Mesendoderm (in vitro differentiated cells): ENCODE measurements around the gene LRRC8A.
"Not testable (repeated sequence)": the region's sequence is repeated elsewhere in the genome, so short reads cannot be mapped to it uniquely, and the experiment has no call there.

Source experiments
- DNase-seq: peaks from one replicate; pipeline ENCODE4 v3.0.0; 2013
- H2AK5ac ChIP-seq: 2 replicates; pipeline ENCODE4 v1.6.1; 2013; ENCODE audit warnings: low read length, inconsistent platforms
- H2BK120ac ChIP-seq: 2 replicates; pipeline ENCODE4 v1.6.1; 2013; ENCODE audit warnings: low read depth, mild to moderate bottlenecking, low read length, moderate library complexity, mixed read lengths
- H2BK15ac ChIP-seq: replicated peaks from 2 replicates; pipeline ENCODE4 v1.6.1; 2013; ENCODE audit warnings: low read depth, mild to moderate bottlenecking, moderate library complexity
- H2BK5ac ChIP-seq: 2 replicates; pipeline ENCODE4 v1.6.1; 2013; ENCODE audit warnings: low read length, inconsistent platforms
- H3K18ac ChIP-seq: 2 replicates; pipeline ENCODE4 v1.6.1; 2013; ENCODE audit warnings: mild to moderate bottlenecking, low read length, mixed read lengths
- H3K23ac ChIP-seq: one replicate; pipeline ENCODE4 v1.6.1; 2013; ENCODE audit warnings: low read length
- H3K27ac ChIP-seq: 2 replicates; pipeline ENCODE4 v1.5.1; 2013; ENCODE audit warnings: low read depth, mild to moderate bottlenecking, inconsistent platforms, low read length, moderate library complexity
- H3K27me3 ChIP-seq: 2 replicates; pipeline ENCODE4 v1.6.1; 2013; ENCODE audit warnings: low read length, control low read depth, mild to moderate bottlenecking, inconsistent platforms; ENCODE audit not compliant: insufficient read depth, poor library complexity
- H3K36me3 ChIP-seq: 2 replicates; pipeline ENCODE4 v1.6.1; 2013; ENCODE audit warnings: low read length, inconsistent platforms; ENCODE audit not compliant: control insufficient read depth, insufficient read depth
- H3K4ac ChIP-seq: one replicate; pipeline ENCODE4 v1.6.1; 2013; ENCODE audit warnings: low read depth, mild to moderate bottlenecking, low read length, moderate library complexity
- H3K4me1 ChIP-seq: 2 replicates; pipeline ENCODE4 v1.6.1; 2013; ENCODE audit warnings: low read depth, low read length, inconsistent platforms; ENCODE audit not compliant: control insufficient read depth
- H3K4me2 ChIP-seq: 2 replicates; pipeline ENCODE4 v1.6.1; 2013; ENCODE audit warnings: low read length
- H3K4me3 ChIP-seq: 2 replicates; pipeline ENCODE4 v1.5.1; 2013; ENCODE audit warnings: mild to moderate bottlenecking, low read length
- H3K56ac ChIP-seq: one replicate; pipeline ENCODE4 v1.6.1; 2013; ENCODE audit warnings: low read length
- H3K79me1 ChIP-seq: 2 replicates; pipeline ENCODE4 v1.6.1; 2013; ENCODE audit warnings: low read length, inconsistent platforms
- H3K79me2 ChIP-seq: 2 replicates; pipeline ENCODE4 v1.6.1; 2013; ENCODE audit warnings: mild to moderate bottlenecking, low read length; ENCODE audit not compliant: control insufficient read depth, insufficient read depth
- H3K9ac ChIP-seq: 2 replicates; pipeline ENCODE4 v1.6.1; 2013; ENCODE audit warnings: low read length, inconsistent platforms
- H4K5ac ChIP-seq: one replicate; pipeline ENCODE4 v1.6.1; 2013; ENCODE audit warnings: low read length
- H4K8ac ChIP-seq: one replicate; pipeline ENCODE4 v1.6.1; 2013; ENCODE audit warnings: low read depth, mild to moderate bottlenecking, control low read depth, low read length, moderate library complexity
- WGBS: extraction: QIAGEN DNeasy Blood & Tissue Kit; methylation state at CpG from one replicate; pipeline ENCODE4 v1.1.7; 2013; ENCODE audit warnings: low lambda C conversion rate, missing lambda C conversion rate; ENCODE audit not compliant: insufficient coverage; ENCODE audit errors: extremely low coverage; 5-methylcytosine and 5-hydroxymethylcytosine counted together

The LRRC8A gene

DNA sequence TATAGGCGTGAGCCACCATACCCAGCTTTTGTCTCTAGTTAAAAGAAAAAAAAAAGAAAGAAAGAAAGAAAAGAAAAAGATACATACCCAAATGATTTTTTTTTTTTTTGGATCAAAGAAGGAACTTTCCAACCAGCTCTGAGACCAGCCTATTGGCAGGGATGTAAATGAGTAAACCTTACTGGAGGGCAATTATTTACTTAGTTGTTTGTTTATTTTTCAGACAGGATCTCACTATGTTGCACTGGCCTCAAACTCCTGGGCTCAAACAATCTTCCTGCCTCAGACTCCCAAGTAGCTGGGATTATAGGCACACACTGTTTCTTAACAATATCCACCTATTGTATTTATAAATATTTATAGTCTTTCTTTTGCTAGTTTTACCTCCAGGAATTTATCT, 41.4 kb upstream of the LRRC8A start:
- WGBS: no CpG with 5 or more reads among the region's 1 CpG
- no peak overlapping the region for H2BK5ac ChIP-seq
- H3K18ac ChIP-seq: no peak overlapping the region
- H3K9ac ChIP-seq: no peak overlapping the region
- no peak overlapping the region for H4K5ac ChIP-seq
- no peak overlapping the region for H3K56ac ChIP-seq
- H2BK120ac ChIP-seq: no peak overlapping the region
- no peak overlapping the region for H3K4ac ChIP-seq
- no peak overlapping the region for H3K27ac ChIP-seq
- H3K79me2 ChIP-seq: no peaks in the 10 kb centered on the region
- H3K4me2 ChIP-seq: no peak overlapping the region
- no peak overlapping the region for H2AK5ac ChIP-seq
- no peak for DNase-seq
- H3K23ac ChIP-seq: no peak overlapping the region
- H3K4me1 ChIP-seq: no peaks in the 10 kb centered on the region
- H3K79me1 ChIP-seq: no peaks in the 10 kb centered on the region
- H2BK15ac ChIP-seq: no peak overlapping the region
- H3K27me3 ChIP-seq: no peaks in the 10 kb centered on the region
- no peaks in the 10 kb centered on the region for H3K36me3 ChIP-seq
- no peak overlapping the region for H3K4me3 ChIP-seq
- no peak overlapping the region for H4K8ac ChIP-seq

DNA sequence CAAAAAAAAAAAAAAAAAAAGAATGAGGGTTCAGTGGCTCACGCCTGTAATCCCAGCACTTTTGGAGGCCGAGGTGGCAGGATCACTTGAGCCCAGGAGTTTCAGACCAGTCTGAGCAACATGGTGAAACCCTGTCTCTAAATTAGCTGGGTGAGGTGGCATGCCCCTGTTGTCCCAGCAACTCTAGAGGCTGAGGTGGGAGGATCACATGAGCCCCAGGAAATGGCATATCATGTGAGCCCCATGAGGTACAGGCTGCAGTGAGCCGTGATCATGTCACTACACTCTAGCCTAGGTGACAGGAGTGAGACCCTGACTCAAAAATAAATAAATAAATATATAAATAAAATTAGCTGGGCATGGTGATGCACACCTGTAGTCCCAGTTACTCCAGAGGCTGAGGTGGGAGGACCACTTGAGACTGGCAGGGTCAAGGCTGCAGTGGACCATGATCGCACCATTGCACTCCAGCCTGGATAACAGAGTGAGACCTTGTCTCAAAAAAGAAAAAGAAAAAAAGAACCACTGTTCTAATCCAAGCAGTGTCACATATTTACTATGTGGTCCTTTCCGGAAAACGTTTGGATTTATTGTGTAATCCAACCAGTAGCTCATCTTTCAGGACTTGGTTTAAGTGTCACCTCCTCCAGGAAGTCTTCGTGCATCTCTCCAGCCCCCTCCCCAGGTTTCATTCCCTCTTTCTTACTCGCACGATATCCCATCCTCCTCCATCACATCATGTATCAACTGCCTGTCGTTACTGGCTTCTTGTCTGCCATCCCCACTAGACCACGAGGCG, 40.0 kb upstream of the LRRC8A start:
- Histone ChIP-seq H2AK5ac (no peak overlapping the region), H2BK5ac (no peak overlapping the region), H3K27ac (no peak overlapping the region), H3K9ac (no peak overlapping the region), H3K79me2 (no peaks in the 10 kb centered on the region), H3K4me2 (no peak overlapping the region), H3K23ac (no peak overlapping the region), H3K18ac (no peak overlapping the region), H2BK15ac (no peak overlapping the region), H3K27me3 (no peaks in the 10 kb centered on the region), H4K8ac (no peak overlapping the region), H3K36me3 (no peaks in the 10 kb centered on the region), H3K4me1 (no peaks in the 10 kb centered on the region), H3K56ac (no peak overlapping the region), H3K4ac (no peak overlapping the region), H2BK120ac (no peak overlapping the region), H3K4me3 (no peak overlapping the region), H3K79me1 (no peaks in the 10 kb centered on the region), H4K5ac (no peak overlapping the region)
- WGBS: no CpG with 5 or more reads among the region's 12 CpGs
- no peak for DNase-seq

DNA sequence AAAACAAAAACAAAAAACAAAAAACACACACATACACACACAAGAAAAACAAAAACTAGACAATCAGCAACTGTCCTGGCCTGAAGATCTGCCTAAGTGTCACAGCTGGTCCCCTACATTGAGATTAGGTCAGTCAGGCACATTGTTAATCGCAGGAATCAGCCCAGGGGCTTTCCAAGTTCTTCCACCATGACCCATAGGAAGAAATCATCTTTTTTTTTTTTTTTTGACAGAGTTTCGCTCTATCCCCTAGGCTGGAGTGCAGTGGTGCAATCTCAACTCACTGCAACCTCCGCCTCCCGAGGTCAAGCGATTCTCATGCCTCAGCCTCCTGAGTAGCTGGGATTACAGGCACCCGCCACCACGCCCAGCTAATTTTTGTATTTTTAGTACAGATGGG, 38.8 kb upstream of the LRRC8A start:
- no CpG with 5 or more reads among the region's 7 CpGs for WGBS
- not testable (repeated sequence) for H2BK15ac ChIP-seq

DNA sequence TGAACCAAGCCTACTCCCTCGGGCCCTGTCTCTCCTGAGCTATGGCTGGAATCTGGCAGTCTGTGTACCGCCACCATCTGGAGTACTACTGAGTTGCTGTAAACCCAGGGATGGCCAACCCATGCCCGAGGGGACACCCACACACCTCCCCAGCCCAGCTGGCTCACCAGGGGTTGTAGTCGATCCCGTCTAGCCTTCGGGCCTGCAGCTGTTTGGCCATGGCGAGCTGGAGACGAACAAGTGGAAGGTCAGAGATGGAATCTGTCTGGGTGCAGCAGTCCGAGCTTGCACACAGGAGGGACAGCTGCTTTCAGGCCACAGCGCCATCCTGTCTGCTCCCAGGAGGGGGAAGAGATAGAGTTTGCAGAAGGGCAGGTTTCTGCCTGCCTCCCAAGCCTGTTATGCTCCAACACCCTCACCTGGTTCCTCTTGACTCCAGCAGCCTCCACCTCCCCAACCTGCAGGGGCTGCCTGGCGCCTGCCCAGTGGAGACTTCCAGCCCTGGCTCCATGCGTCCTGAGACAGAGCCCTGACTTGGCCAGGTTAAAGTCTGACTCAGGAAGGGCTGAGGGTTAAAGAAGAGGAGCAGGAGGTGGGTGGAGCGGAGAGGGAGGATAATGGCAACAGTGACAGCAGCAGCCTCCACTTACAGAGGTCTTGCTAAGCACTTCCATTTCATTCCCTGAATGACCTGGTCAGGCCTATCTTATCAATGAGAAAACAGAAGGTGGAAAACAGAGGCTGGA, 36.6 kb upstream of the LRRC8A start:
- H4K8ac ChIP-seq: no peak overlapping the region
- no peaks in the 10 kb centered on the region for H3K4me1 ChIP-seq
- no peak overlapping the region for H3K9ac ChIP-seq
- no peaks in the 10 kb centered on the region for H3K79me2 ChIP-seq
- H4K5ac ChIP-seq: no peak overlapping the region
- no peak overlapping the region for H3K27ac ChIP-seq
- no peak overlapping the region for H2AK5ac ChIP-seq
- no peak overlapping the region for H3K4ac ChIP-seq
- no CpG with 5 or more reads among the region's 13 CpGs for WGBS
- no peaks in the 10 kb centered on the region for H3K79me1 ChIP-seq
- H2BK15ac ChIP-seq: no peak overlapping the region
- H2BK120ac ChIP-seq: no peak overlapping the region
- no peak overlapping the region for H3K4me2 ChIP-seq
- H3K18ac ChIP-seq: no peak overlapping the region
- no peak overlapping the region for H3K23ac ChIP-seq
- DNase-seq: peak; percentile 54
- H3K36me3 ChIP-seq: no peaks in the 10 kb centered on the region
- peak overlapping the region; percentile 42 for H3K56ac ChIP-seq
- H3K27me3 ChIP-seq: no peaks in the 10 kb centered on the region
- H3K4me3 ChIP-seq: no peak overlapping the region
- no peak overlapping the region for H2BK5ac ChIP-seq

More for the DNA sequence above, 38.8 kb upstream of the LRRC8A start:
- not testable (repeated sequence) for H2BK120ac ChIP-seq, H2BK5ac ChIP-seq, H4K5ac ChIP-seq, H3K4me1 ChIP-seq, H3K4ac ChIP-seq, H3K56ac ChIP-seq, H3K23ac ChIP-seq, H3K9ac ChIP-seq, DNase-seq, H3K4me2 ChIP-seq, H3K79me2 ChIP-seq, H4K8ac ChIP-seq, H3K27me3 ChIP-seq, H3K4me3 ChIP-seq, H3K18ac ChIP-seq, H3K36me3 ChIP-seq, H3K27ac ChIP-seq, H2AK5ac ChIP-seq, H3K79me1 ChIP-seq

- H3K27ac ChIP-seq: no peak overlapping the region
- H3K23ac ChIP-seq: no peak overlapping the region
- no peak for DNase-seq
- H3K79me2 ChIP-seq: no peaks in the 10 kb centered on the region
- H2BK5ac ChIP-seq: no peak overlapping the region
- no peaks in the 10 kb centered on the region for H3K27me3 ChIP-seq
- no peaks in the 10 kb centered on the region for H3K36me3 ChIP-seq
- H3K4ac ChIP-seq: no peak overlapping the region
- no peak overlapping the region for H3K4me3 ChIP-seq
- H3K56ac ChIP-seq: no peak overlapping the region
- no peaks in the 10 kb centered on the region for H3K4me1 ChIP-seq
- H3K4me2 ChIP-seq: no peak overlapping the region
- H3K79me1 ChIP-seq: no peaks in the 10 kb centered on the region
- no peak overlapping the region for H2AK5ac ChIP-seq
- H2BK15ac ChIP-seq: no peak overlapping the region
- no peak overlapping the region for H4K8ac ChIP-seq
- no CpG with 5 or more reads among the region's 3 CpGs for WGBS
- no peak overlapping the region for H3K9ac ChIP-seq
- H4K5ac ChIP-seq: no peak overlapping the region
- no peak overlapping the region for H3K18ac ChIP-seq
- H2BK120ac ChIP-seq: no peak overlapping the region
Measured at GRCh38 chr9:128846680-128847030, 35.3 kb upstream of the LRRC8A start.
